Astrocyte (in vitro differentiated cells and primary cell): Measurements from ENCODE around the gene POFUT2.

Source experiments
- CTCF ChIP-seq: IDR thresholded peaks from 2 replicates; pipeline ENCODE4 v1.5.1; 2011; ENCODE audit warnings: low read depth, mild to moderate bottlenecking, inconsistent platforms, low read length, moderate library complexity; ENCODE audit not compliant: insufficient read depth
- EZH2 ChIP-seq: IDR thresholded peaks from 2 replicates; pipeline ENCODE4 v1.6.1; 2012; ENCODE audit warnings: mild to moderate bottlenecking, low read length, inconsistent platforms; ENCODE audit not compliant: insufficient read depth

GRCh38 chr21:45250272-45250671 lies 37.4 kb downstream of the POFUT2 start:
- no peak for TF ChIP-seq CTCF
- TF ChIP-seq EZH2: no peak
